Measurements from ENCODE around the gene PCCA.

PCCA gene

DNA sequence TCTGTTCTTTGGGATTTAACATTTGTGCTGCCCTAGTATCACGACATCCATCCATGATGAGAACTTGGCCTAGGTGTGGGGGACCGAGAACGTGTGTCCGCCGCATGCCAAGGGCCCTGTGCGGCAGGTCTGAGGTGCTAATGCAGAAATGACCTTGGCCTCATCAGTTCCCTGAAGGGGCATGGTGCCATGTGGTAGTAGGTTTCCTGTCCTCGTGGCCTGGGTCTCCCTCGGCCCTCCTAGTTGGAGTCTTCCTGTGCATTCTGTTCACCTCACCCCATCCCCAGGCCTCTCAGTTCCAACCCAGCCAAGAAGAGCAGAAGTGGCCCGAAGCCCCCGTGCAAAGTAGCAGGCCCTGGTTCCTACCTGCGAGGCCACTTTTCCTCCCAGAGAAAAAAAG, 439.9 kb downstream of the PCCA start:
- Histone ChIP-seq H3K9me3 (ENCODE audit: insufficient read depth, low read length) (no peaks in the 10 kb centered on the region), H2AFZ (ENCODE audit: low read depth, low read length, severe bottlenecking) (no peak overlapping the region), H3K4me2 (ENCODE audit: low read depth, low read length, poor library complexity, severe bottlenecking) (no peak overlapping the region), H3K27ac (ENCODE audit: low read depth, low read length) (no peak overlapping the region), H3K4me3 (ENCODE audit: insufficient read depth, low read length, poor library complexity, severe bottlenecking) (no peak overlapping the region), H3K79me2 (ENCODE audit: insufficient read depth, low read length) (no peaks in the 10 kb centered on the region), H3K36me3 (ENCODE audit: low read length) (no peaks in the 10 kb centered on the region), H3K27me3 (ENCODE audit: low read length) (no peaks in the 10 kb centered on the region), H3K9ac (ENCODE audit: low read length) (no peak overlapping the region), H4K20me1 (ENCODE audit: low read depth, low read length) (no peaks in the 10 kb centered on the region), H3K9me2 (replicated peaks; ENCODE audit: insufficient read depth, low read length) (no peaks in the 10 kb centered on the region), H3F3A (ENCODE audit: insufficient read depth) (no peaks in the 10 kb centered on the region)
- no peak for TF ChIP-seq EZH2phosphoT487 (conservative IDR thresholded peaks at IDR 0.05; ENCODE audit: low read length)
- TF ChIP-seq, protein P1, sequence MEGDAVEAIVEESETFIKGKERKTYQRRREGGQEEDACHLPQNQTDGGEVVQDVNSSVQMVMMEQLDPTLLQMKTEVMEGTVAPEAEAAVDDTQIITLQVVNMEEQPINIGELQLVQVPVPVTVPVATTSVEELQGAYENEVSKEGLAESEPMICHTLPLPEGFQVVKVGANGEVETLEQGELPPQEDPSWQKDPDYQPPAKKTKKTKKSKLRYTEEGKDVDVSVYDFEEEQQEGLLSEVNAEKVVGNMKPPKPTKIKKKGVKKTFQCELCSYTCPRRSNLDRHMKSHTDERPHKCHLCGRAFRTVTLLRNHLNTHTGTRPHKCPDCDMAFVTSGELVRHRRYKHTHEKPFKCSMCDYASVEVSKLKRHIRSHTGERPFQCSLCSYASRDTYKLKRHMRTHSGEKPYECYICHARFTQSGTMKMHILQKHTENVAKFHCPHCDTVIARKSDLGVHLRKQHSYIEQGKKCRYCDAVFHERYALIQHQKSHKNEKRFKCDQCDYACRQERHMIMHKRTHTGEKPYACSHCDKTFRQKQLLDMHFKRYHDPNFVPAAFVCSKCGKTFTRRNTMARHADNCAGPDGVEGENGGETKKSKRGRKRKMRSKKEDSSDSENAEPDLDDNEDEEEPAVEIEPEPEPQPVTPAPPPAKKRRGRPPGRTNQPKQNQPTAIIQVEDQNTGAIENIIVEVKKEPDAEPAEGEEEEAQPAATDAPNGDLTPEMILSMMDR (IDR thresholded peaks at IDR 0.05; ENCODE audit: insufficient read depth, low read length, poor library complexity, severe bottlenecking) = no peak

DNA sequence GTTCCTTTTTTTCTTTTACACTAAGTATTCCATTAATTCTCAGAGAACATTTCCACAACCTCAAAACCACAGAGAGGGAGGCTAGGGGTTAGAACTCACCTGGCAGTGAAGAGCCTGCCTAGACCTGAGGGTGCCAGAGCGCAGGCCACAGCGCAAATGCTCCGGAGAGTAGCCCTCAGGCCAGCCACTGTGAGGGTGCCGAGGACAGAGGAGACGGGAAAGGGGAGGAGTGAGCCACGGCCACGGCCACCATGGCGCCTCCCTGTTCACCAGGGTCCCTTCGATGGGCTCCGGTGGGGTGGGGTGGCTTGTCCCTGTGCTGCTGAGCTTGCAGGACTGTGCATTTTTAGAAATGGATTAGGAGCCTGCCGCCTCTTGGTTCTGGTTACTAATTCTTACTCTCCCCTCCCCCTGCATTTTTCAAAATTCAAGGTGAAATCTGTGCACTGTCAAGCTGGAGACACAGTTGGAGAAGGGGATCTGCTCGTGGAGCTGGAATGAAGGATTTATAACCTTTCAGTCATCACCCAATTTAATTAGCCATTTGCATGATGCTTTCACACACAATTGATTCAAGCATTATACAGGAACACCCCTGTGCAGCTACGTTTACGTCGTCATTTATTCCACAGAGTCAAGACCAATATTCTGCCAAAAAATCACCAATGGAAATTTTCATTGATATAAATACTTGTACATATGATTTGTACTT, 440.9 kb downstream of the PCCA start:
- H3K27me3 ChIP-seq (ENCODE audit: low read length) = no peaks in the 10 kb centered on the region
- no peaks in the 10 kb centered on the region for H3K79me2 ChIP-seq (ENCODE audit: insufficient read depth, low read length)
- TF ChIP-seq, protein P1 (IDR thresholded peaks at IDR 0.05; ENCODE audit: insufficient read depth, low read length, poor library complexity, severe bottlenecking) = no peak
- no peaks in the 10 kb centered on the region for H3K9me2 ChIP-seq (replicated peaks; ENCODE audit: insufficient read depth, low read length)
- no peak overlapping the region for H3K27ac ChIP-seq (ENCODE audit: low read depth, low read length)
- no peak overlapping the region for H3K4me2 ChIP-seq (ENCODE audit: low read depth, low read length, poor library complexity, severe bottlenecking)
- no peaks in the 10 kb centered on the region for H3K9me3 ChIP-seq (ENCODE audit: insufficient read depth, low read length)
- no peak overlapping the region for H3K9ac ChIP-seq (ENCODE audit: low read length)
- no peaks in the 10 kb centered on the region for H4K20me1 ChIP-seq (ENCODE audit: low read depth, low read length)
- no peak overlapping the region for H2AFZ ChIP-seq (ENCODE audit: low read depth, low read length, severe bottlenecking)
- no peak overlapping the region for H3K4me3 ChIP-seq (ENCODE audit: insufficient read depth, low read length, poor library complexity, severe bottlenecking)
- no peaks in the 10 kb centered on the region for H3F3A ChIP-seq (ENCODE audit: insufficient read depth)
- H3K36me3 ChIP-seq (ENCODE audit: low read length) = no peaks in the 10 kb centered on the region

DNA sequence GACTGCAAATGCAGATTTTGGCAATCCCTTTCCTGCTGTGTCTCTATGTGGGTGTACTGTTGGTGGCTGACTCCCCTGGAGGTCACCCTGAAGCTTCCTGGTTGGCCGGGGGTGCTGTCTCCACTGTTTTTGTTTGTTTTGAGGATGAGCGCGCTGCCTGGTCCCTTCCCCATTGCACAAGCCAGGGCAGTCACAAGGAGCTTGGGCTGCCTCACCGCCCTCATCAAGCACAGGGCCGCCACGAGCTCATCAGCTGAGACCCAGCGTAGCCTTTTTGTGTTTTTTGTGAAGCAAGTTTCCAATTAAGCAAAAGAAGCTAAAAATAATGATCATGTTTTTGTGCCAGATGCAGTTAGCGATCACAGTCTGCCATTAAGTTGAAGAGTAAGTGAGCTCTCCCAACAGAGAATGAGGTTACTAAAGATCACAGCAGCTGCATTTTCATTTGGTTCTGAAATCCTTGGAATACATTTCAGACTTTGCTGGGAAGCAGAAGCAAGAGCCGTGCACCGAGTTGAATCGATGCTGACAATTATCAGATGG, 441.8 kb downstream of the PCCA start:
- no peak overlapping the region for H3K9ac ChIP-seq (ENCODE audit: low read length)
- H3K4me2 ChIP-seq (ENCODE audit: low read depth, low read length, poor library complexity, severe bottlenecking) = no peak overlapping the region
- TF ChIP-seq, protein P1 (IDR thresholded peaks at IDR 0.05; ENCODE audit: insufficient read depth, low read length, poor library complexity, severe bottlenecking) = no peak
- TF ChIP-seq EZH2phosphoT487 (conservative IDR thresholded peaks at IDR 0.05; ENCODE audit: low read length) = no peak
- H3K27ac ChIP-seq (ENCODE audit: low read depth, low read length) = no peak overlapping the region
- H3K27me3 ChIP-seq (ENCODE audit: low read length) = no peaks in the 10 kb centered on the region
- H3K79me2 ChIP-seq (ENCODE audit: insufficient read depth, low read length) = no peaks in the 10 kb centered on the region
- no peak overlapping the region for H3K4me3 ChIP-seq (ENCODE audit: insufficient read depth, low read length, poor library complexity, severe bottlenecking)
- H3K9me2 ChIP-seq (replicated peaks; ENCODE audit: insufficient read depth, low read length) = no peaks in the 10 kb centered on the region
- no peaks in the 10 kb centered on the region for H3K36me3 ChIP-seq (ENCODE audit: low read length)
- H4K20me1 ChIP-seq (ENCODE audit: low read depth, low read length) = no peaks in the 10 kb centered on the region
- H2AFZ ChIP-seq (ENCODE audit: low read depth, low read length, severe bottlenecking) = no peak overlapping the region
- no peaks in the 10 kb centered on the region for H3F3A ChIP-seq (ENCODE audit: insufficient read depth)
- H3K9me3 ChIP-seq (ENCODE audit: insufficient read depth, low read length) = no peaks in the 10 kb centered on the region
